GM18909 (cell line): ENCODE measurements around the gene DPP7.

Experiments
- ATAC-seq: cut with Tn5 transposase; IDR thresholded peaks from one replicate; pipeline ENCODE4 v1.9.1; 2021; ENCODE audit warnings: mild to moderate bottlenecking; ENCODE audit not compliant: unreplicated experiment, poor library complexity

The DPP7 gene

DNA sequence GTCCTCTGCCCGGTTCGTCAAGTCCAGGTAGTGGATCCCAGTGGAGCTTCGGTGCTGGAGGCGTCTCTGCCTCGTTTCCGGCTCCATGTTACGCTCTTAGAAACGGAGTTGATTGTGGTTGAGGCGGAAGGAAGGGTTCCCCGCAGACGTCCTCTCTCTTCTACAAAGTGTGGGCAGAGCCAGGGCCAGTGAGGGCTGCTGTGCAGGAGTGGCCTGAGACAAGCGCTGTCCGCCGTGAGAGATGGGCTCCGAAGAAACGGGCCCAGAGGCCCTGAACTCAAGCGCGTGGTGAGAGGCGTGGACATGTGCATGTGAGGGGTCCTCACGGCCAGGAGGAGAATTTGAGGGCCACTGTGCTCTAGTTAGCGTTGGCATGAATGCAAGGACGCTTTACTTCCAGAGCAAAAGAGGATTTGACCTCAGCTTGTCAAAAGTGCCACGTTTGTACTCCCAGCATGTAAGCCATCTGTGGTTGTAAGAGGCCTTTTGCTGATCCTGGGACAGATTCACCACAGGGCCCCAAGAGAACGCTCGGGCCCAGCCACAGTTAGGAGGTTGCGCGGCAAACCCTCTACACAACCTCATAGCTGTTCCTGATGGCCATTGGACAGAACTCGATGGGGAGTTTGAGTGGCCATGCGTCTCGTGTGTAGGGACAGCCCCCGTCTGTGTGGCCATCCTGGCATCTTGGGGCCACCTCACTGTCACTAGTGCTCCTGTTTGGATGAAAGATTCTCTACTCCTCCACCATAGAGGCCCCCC lies 17.6 kb downstream of the DPP7 start:
- no peak for ATAC-seq

DNA sequence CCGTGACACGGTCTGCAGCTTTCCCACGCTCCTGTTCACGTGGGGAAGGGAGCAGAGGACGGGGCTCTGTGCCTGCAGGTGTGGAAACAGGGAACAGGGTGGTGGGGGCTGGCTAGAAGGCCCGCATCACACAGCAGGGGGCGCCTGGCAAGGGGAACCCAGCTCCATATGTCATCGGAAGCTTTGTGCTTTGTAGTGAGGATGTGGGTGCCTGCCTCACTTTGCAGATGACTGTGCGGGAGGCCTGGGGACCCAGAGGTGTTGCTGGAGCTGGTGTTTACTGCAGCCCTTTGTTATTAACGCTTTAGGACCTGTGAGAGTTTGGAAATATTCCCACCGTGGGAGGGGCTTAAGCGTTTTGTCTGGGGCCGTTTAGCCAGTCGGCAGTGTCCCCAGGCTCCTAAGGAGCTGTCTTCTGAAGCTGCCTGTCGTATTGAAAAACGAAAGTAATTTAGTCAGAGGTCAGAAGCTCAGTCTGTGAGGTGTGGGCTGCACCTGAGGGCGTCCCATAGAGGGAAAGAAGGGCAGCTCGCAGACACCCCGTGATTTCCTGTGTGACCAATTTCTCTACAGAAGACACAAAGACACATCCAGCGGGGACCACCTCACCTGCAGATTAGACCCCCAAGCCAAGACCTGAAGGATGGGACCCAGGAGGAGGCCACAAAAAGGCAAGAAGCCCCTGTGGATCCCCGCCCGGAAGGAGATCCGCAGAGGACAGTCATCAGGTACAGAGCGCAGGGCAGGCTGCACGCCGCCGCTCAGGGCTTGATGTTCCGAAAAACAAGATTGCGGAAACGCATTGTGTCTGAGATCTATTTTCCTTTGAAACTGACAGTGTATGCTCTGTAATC lies 18.6 kb downstream of the DPP7 start:
- peak; percentile 79 for ATAC-seq

DNA sequence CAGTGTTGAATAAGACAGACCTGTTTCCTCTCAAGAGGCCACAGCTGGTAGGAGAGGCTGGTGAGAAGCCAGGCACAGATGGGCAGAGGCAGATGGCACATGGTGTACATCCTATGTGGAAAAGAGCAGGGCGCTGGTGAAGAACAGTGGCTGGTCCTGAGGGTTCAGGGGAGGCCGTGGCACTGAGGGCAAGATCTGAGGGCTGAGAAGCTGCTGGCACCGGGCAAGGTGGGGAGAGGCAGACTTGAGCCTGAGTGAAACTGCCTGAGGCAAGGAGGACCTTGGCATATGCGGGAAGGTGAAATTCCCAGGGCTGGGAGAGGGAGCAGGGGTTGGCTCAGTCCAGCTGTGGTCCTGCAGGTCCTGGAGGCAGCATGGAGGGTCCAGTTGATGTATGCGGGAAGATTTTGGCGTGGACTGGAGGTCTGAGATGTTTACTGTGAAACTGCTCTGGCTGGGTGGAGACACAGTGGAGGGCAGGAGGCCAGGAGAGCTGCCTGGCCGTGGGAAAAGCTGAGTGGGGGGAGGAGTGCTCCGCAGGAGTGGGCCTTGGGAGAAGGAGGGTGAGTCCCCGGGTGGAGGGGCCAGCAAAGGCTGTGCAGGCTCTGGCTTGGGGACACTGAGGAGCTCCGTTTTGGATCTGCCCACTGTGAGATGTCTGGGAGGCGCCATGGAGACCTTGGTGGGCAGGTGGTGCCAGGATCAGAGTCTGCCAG lies 25.1 kb downstream of the DPP7 start:
- ATAC-seq, result no peak

DNA sequence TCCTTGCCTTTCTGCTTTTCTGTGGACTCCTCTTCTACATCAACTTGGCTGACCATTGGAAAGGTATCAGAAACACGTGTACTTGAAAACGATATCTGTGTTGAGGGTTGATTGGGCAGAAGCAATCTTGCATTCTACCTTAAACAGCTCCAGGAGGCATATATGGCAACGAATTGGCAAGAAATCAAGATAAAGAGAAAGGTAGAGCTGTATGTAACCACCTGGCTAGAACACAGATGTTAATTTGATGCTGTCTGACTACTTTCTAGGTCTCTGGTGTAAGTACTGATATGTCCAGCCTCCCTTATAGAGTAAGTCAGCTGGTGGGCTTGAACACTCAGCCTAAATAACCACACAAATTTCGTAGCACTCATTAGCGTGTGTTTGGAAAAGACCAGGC lies 26.4 kb downstream of the DPP7 start:
- ATAC-seq, result no peak

DNA sequence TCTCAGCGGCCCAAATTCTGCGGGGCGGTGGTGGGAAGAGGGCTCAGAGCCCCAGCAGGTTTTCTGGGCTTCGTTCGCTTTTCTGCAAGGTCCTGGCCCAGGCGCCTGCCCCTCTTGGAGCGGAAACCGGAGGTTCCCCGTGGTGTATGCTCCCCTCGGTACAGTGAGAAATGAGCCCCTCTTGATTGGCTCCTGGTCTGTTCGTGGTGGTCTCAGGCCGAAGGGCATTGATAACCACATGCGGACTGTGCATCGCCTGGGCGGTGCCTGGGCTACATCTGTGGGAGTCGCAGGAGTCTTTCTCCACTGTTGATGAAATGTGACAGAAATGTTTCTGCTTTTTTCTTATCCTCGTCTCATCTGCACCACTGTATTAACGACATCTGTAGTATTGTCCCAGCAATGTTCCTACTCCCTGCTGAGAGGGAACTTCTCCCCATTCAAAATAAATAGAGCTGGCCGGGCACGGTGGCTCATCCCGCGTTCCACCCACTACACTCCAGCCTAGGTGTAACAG lies 27.1 kb downstream of the DPP7 start:
- no peak for ATAC-seq

DNA sequence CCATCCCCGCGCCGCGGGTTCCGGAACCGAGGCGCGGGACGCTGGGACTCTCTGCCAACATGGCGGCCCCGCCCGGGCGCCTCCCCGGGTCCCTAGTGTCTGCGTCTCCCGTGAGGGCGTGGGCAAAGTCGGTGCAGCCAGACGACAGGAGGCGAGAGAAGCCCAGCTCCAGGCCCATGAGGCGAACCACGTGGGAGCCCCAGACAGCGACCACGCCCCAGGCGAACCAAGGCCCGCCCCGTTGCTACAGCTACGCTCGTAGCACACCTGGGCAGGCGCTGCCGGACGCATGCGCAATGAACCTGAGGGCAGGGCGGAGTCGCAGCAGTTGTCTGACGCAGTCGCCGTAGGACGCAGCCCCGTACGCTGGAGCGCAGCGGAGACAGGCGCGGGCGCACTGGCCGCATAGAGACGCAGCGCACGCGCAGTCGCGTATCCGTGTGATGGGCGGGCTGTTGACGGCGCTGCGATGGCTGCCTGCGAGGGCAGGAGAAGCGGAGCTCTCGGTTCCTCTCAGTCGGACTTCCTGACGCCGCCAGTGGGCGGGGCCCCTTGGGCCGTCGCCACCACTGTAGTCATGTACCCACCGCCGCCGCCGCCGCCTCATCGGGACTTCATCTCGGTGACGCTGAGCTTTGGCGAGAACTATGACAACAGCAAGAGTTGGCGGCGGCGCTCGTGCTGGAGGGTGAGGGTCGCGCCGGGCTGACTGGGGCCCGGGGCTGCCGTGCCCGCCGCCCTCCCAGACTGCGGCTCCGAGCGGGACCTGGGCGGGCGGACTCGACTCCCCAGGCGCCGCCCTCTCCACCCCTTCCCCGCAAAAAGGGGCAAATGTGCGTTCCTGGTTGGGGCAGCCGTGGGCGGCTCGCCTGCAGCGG lies 27.8 kb downstream of the DPP7 start, which contains the start of gene MAN1B1:
MAN1B1 (plus strand) TSS at position 455 of the 878 bp plus-strand sequence; CDS start at position 470, 15 bp downstream.
- peak; percentile 88 for ATAC-seq

DNA sequence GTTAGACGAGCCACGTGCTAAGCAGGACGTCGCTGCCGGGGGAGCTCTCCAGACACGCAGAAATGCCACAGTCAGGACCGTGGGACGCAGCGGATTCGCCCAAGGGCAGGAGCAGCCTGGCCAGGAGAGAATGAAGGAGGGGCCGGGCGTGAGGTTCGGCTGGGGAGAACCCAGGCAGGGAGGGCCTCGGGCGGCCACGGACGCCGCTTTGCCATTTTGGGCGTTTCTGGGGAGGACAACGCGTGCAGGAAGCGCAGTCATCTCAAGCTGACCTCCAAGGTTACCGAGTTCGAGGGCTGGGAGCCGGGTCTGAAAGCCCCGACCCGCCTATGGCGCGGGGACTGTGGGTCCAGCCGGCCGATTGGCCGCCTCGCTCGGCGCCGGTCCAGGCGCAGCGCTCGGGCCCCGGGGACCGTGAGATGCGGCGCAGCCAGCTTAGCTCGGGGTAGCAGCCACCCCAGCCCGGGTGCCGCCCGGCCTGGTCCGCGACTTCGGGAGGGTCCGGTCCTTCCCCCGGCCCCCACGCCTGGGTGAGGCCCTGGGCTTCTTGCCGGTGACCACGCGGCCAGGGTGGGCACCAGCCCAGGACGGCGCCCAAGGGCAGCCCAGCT lies 28.5 kb downstream of the DPP7 start:
- peak; percentile 12 for ATAC-seq

DNA sequence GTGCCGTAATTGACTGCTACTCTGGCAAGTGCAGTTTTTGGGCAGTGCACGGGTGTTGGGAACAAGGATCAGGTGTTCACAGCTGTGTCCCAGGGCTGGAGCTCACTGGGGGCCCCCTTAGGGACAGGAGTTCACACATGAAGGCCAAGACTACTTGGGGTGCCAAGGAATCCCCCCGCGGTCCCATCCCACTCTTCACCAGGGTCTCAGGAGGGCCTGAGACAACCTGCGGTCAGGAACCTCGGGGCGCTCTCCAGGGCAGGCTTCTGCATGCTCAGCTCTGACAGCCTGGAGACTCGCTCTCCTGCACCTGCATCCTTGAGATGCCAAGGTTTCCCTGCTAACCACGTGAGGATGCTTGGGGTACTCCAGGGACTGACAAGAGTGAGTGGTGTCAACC lies 30.0 kb downstream of the DPP7 start:
- no peak for ATAC-seq

DNA sequence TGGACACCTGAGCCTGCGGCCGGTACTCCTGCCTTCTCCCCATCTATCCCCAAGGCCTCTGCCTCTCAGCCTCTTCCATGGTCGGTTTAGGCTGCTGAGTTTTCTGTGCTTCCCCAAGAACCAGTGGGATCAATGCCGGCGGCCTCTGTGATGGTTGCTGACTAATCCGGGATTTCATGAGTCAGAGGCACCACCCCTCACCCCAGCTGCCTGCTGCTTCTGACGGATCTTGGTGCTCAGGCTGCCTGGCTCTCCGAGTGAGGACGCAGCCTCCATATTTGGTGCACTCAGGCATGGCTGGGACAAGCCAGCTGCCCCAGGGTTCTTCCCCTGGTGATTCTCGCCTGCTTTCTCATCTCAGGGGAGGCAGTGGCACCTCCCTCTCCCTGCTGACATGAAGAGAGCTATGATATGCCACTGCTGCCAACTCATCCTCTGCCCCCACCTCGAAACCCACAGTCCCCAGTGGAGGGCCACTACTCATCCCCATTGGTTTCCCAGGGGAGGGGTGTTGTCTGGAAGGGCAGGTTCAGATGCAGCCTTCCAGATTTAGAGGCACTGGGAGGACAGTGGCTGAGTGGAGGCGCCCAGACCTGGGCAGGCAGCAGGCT lies 31.0 kb downstream of the DPP7 start:
- ATAC-seq, result no peak

DNA sequence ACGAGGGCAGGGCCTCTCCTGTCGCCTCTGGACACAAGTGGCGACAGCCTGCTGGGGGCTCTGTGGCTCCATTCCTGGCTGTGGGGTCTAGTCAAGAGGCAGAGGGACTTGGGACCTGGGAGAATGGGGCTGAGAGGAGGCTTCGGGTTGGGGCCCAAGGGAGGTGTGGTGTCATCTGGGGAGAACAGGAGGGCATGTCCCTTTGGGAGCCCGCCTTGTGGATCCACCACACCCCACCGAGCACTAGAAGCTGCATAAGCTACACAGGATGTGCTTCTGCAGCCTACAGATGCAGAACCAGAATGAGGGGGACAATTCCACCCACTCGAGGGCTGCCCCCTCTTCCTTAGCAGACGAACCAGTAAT lies 31.6 kb downstream of the DPP7 start:
- no peak for ATAC-seq

DNA sequence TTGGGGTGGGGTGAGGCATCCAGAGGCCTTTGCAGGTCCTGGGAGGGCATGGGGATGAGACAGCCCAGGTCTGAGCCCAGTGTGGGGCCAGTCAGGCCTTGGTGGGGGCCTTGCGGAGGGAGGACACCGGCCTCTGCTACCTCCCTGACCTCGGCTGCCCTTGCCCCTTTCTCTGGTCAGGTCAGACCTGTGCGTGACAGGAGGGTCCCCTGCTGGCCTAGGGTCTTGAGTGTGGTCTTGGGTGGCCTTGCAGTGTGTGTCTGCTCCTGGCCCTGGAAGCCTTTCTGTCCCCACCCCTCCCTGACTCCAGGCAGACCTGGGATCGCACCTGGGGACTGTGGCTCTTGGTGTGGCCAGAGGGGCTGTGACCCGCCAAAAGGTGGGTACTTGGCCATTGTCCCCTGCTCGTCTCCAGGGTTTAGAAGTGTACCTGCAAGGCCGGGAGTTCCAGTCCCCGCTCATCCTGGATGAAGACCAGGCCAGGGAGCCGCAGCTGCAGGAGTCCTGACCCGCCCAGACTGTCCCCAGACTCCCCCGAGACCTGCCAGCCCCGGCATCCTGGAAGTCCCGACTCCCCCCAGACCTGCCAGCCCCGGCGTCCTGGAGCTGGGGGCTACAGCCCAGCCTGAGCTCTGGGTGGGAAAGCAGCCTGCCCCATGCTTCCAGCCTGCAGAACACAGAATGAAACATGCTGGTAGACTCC lies 32.2 kb downstream of the DPP7 start:
- no peak for ATAC-seq

DNA sequence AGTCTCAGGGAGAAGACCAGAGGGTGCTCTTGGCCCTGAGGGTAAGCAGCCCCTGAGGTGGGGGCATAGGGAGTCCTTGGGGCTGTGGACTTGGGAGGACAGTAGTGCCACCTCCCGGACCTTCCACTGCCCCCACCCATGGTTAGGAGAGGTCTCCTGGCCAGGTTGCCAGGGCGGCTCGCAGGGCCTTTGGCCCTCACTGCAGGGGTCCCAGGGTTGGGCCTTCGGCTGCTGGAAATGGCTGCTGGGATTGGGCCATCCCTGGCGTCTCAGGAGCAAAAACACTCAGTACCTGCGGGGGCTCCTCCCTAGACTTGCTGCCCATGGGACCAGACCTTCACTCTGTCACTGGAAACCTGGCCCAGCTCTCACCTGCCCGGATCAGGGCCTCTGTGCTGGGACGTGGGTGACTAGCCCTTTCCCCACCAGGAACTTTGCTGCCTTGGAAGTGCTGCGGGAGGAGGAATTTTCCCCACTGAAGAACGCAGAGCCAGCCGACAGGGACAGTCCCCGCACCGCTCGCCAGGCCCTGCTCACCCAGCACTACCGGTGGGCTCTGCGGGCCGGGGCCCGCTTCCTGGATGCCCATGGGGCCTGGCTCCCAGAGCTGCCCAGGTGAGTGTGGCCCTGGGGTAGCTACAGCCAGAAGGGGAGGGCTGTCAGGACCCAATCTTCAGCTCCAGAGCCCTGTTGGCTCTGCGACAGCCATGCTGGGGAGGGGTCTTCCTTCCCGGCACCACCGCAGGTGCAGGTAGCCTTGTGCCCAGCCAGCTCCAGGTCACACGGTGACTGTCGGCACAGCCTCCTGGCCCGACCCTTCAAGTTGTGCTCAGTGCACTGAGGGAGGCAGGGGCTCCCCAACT lies 34.0 kb downstream of the DPP7 start:
- ATAC-seq, result no peak

DNA sequence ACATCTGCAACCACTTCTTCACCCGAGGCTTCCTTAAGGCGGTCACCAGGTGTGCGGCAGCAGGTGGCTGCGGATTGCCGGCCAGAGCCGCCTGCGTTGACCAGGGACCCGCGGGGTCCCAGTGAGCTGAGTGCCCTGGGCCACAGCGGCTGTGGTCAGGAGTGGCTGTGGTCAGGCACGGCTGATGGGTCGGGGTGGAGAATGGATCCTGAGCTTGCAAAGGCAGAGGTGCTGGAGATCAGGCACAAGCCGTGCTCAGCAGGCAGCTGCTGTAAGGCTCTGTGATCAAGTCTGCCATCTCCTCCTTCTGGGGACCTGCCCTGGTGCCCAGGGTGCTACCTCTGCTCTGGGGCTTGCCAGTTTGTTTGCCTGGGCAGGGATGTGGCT lies 35.1 kb downstream of the DPP7 start:
- ATAC-seq, result no peak

DNA sequence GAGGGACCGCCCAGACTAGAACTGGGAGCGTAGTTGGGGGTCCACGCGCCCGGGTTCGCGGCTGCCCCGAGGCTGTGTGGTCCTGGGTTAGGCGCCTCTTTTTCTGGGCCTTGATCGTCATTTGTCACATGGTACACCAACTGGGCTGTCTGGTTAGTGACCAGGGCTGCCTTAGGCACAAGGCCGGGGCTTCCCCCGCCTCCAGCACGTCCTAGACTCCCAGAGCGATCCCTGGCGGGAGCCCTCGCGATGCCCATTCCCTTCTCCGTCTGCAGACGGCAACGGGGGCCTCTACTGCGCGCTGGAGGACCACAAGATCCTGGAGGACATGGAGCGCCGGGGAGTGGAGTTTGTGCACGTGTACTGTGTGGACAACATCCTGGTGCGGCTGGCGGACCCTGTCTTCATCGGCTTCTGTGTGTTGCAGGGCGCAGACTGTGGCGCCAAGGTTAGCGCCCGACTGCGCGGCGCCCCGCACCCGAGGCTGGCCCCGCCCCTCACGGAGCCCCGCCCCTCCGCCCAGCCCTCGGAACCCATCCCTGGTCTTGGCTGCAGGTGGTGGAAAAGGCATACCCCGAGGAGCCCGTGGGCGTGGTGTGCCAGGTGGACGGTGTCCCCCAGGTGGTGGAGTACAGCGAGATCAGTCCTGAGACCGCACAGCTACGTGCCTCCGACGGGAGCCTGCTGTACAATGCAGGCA lies 35.7 kb downstream of the DPP7 start:
- ATAC-seq, result no peak

DNA sequence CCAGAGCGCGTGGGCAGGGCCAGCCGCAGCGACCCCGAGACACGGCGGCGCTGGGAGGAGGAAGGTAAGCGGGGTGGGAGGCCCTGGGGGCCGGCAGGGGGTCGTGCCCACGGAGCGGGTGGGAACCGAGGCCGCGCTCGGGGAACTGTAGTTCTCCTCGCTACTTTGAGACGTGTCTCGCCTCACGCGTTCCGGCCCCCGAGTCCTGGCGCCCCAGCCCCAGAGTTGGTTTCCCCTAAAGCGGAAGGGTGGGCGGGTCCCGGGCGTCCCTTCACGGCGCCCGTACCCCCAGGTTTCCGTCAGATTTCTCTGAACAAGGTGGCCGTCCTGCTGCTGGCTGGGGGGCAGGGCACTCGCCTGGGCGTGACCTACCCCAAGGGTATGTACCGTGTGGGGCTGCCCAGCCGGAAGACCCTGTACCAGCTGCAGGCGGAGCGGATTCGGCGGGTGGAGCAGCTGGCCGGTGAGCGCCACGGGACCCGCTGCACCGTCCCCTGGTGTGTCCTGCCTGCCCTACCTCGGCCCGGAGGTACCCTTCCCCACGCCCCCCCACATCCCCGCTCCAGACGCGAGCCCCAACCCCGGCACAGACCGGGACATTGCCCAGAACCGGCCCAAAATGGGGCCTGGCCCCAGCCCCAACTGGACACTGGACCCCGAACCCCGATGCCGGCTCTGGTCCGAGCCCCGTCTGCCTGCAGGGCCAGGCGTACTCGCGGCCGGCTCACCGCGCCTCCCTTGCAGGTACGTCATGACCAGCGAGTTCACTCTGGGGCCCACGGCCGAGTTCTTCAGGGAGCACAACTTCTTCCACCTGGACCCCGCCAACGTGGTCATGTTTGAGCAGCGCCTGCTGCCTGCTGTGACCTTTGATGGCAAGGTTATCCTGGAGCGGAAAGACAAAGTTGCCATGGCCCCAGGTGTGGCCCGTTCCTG lies 36.5 kb downstream of the DPP7 start:
- ATAC-seq, result peak; percentile 27
